Raji (cell line): Measurements from ENCODE around the gene RTL5.

Experiments used
- POLR2A ChIP-seq: IDR thresholded peaks from 2 replicates; pipeline ENCODE4 v1.6.1; 2011; ENCODE audit warnings: low read depth, low read length, control low read depth; ENCODE audit not compliant: insufficient read depth

The RTL5 gene

GRCh38 chrX:72122621-72123337, 8.9 kb downstream of the RTL5 start:
- no peak for TF ChIP-seq POLR2A

DNA sequence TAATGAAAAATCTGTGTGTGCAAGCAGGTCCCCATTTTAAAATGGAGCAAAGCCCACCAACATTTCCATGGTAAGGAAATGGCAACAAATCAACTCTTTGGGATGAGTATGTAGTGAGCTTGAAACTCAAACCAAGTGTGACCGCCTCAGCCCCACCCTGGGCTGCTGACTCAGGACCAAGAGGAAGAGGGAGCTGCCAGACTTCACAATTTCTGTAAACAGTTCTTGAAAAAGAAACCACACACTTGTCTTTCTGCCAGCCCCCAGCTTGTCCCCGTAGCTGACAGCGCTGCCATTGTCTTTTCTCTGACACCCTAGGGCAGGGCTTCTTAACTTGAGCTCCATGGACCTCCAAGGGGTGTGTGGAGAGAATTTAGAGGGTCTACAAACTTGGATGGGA, 10.3 kb downstream of the RTL5 start:
- no peak for TF ChIP-seq POLR2A

- TF ChIP-seq POLR2A, result no peak
These were observed 10.9 kb downstream of the RTL5 start for GRCh38 chrX:72120837-72121236.

DNA sequence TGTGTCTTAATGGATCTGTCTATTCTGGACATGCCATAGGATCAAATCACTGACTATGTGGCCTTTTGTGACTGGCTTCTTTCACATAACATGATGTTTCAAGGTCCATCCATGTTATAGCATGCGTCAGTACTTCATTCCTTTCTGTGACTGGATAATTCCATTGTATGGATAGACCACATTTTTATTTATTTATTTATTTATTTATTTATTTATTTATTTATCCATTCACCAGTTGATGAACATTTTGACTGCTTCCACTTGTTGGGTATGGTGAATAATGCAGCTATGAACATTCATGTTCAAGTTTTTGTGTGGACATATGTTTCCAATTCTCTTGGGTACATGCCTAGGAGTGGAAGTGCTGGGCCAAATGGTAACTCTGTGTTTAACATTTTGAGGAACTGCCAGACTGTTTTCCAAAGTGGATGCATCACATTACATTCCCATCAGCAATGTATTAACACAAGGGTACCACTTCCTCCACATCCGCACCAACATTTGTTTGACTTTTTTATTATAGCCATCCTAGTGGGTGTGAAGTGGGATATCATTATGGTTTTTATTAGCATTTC, 14.0 kb downstream of the RTL5 start:
- TF ChIP-seq POLR2A, result no peak

- TF ChIP-seq POLR2A, result no peak
These were observed 16.3 kb downstream of the RTL5 start for GRCh38 chrX:72115380-72115779.

- TF ChIP-seq POLR2A, result no peak
These were observed 16.9 kb downstream of the RTL5 start for GRCh38 chrX:72114807-72115206.

GRCh38 chrX:72114306-72114705, 17.4 kb downstream of the RTL5 start:
- TF ChIP-seq POLR2A, result no peak

GRCh38 chrX:72113461-72113860, 18.3 kb downstream of the RTL5 start:
- TF ChIP-seq POLR2A, result no peak

DNA sequence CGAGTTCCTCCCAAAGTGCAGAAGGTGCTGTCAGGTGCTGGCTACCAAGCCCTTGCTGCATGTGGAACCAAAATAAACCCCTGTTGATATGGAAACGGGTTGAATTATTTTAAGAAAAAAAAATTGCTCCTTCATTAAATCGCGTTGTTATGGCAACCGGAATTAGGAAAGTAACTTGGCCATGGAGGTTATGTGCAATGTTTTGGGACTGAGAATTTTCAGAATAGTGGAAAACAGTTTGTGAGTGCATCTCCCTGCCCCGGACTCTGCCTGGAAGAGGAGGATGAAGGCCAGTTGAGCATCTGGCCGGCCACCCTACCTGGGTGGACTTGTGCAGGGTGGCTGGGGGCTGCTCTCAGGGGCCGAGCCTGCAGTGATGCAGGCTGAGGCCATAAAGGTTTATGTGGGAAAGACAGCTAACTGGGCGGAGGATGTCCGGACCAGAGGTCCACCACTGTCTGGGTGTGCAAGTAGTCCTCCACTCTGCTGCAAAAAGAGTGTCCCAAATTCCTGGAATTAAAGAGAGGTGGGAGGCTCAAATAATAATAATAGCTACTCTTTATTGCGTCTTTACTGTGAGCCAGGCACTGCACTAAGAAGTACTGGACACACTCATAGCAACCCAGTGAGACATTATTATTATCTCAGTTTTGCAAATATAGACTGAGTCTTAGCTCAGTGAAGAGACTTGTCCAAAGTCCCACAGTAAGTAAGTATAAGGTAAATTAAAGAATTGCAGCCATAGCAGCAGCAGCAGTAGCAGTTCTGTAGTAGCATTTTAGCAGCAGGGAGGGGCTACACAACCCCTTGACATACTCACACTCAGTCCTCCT, 20.6 kb downstream of the RTL5 start:
- no peak for TF ChIP-seq POLR2A

GRCh38 chrX:72110051-72110875, 21.5 kb downstream of the RTL5 start:
- no peak for TF ChIP-seq POLR2A

DNA sequence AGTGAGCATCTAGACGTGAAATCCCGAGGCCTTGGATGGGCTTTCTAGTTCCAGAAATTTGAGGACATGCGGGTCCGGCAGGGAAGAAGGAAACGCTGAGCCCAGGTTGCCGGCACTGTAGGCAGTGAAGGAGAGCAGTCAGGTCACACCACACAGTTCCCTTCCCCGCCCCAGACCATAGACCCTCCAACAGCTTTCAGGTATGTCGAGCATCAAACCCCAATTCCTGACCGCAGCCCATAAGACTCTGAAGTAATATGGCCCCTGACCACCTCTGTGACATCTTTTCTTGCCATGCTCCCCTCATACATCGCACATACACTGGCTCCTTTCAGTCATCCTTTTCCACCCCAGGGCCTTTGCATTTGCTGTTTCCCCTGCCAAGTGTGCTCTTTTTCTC, 23.0 kb downstream of the RTL5 start:
- no peak for TF ChIP-seq POLR2A

GRCh38 chrX:72107841-72108595, 23.7 kb downstream of the RTL5 start:
- TF ChIP-seq POLR2A, result no peak

DNA sequence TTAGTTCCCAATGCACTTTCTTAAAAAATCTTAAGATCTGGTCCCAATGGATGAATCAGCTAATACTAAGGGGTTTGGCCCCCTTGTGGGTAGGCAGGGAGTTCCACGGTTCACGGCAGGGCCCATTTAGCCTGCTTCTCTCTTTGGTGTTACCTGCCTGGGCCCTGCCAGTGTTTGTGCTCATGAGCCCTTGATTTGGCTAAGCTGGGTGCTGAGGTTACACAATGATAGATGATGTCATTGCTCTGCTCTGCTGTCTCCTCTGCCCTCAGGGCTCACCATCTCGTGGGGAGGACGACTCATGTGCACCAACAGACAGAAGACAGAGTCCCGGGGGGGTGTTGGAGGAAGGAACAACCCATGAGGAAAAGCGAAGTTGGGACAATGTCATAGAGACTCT, 24.4 kb downstream of the RTL5 start:
- TF ChIP-seq POLR2A, result no peak

DNA sequence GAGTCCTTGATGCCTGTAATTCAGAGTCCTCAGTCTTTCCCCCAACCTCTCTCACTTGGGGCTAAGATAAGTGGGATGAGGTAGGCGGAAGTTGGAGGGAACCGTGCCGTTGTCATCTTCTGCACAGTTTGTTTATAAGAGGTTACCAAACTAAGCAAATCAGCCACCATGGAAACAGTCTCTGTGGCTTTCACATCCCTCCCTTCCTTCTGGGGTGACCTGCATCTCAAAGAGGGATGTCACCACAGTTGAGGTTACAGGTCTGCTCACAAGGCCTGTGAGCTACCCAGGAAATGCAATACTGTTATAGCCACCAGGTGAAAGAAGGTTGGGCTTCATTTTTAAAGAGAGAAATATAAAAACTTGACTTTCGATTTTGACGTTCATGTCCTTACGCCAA, 26.3 kb downstream of the RTL5 start:
- no peak for TF ChIP-seq POLR2A
